Stimulated activated memory B cell treated with anti-CD40 and anti-IgM and Interleukin-4, amounts not matched to agents 10 μg/mL and 1 μg/mL and 100 μg/mL, for 72 hours (primary cell): Measurements from ENCODE around the gene CTTNBP2NL.

ENCODE experiments used
- ATAC-seq: fragments of 150-1000 bp; cut with Tn5 transposase; 2 replicates; pipeline ENCODE4 v1.10.0; 2021
- H3K27ac Mint-ChIP-seq: one replicate; pipeline ENCODE4 v1.8.0; 2022; ENCODE audit warnings: mild to moderate bottlenecking, mixed read lengths
- H3K27me3 Mint-ChIP-seq: one replicate; pipeline ENCODE4 v1.8.0; 2022; ENCODE audit warnings: mixed read lengths
- H3K36me3 Mint-ChIP-seq: one replicate; pipeline ENCODE4 v1.8.0; 2022; ENCODE audit warnings: mixed read lengths
- H3K4me1 Mint-ChIP-seq: one replicate; pipeline ENCODE4 v1.8.0; 2022; ENCODE audit warnings: mixed read lengths
- H3K4me3 Mint-ChIP-seq: one replicate; pipeline ENCODE4 v1.8.0; 2022; ENCODE audit warnings: mild to moderate bottlenecking, moderate library complexity, mixed read lengths
- H3K9me3 Mint-ChIP-seq: one replicate; pipeline ENCODE4 v1.8.0; 2022; ENCODE audit warnings: mixed read lengths

CTTNBP2NL gene

GRCh38 chr1:112496290-112496689 lies 100.3 kb downstream of the CTTNBP2NL start:
- Mint-ChIP-seq H3K27me3 (peaks cover 52% of the 10 kb centered on the region), H3K4me1 (peaks cover 7% of the 10 kb centered on the region), H3K27ac (no peak overlapping the region), H3K4me3 (no peak overlapping the region), H3K9me3 (no peaks in the 10 kb centered on the region), H3K36me3 (no peaks in the 10 kb centered on the region)
- no peak for ATAC-seq

GRCh38 chr1:112501810-112502641 lies 106.0 kb downstream of the CTTNBP2NL start:
- H3K27ac Mint-ChIP-seq, result no peak overlapping the region
- peak overlapping the region; percentile 69 for H3K4me3 Mint-ChIP-seq
- H3K27me3 Mint-ChIP-seq, result peaks cover 63% of the 10 kb centered on the region
- peak; percentile 63 for ATAC-seq
- peaks cover 6% of the 10 kb centered on the region for H3K4me1 Mint-ChIP-seq
- no peaks in the 10 kb centered on the region for H3K9me3 Mint-ChIP-seq
- H3K36me3 Mint-ChIP-seq, result no peaks in the 10 kb centered on the region

- Mint-ChIP-seq H3K36me3 (no peaks in the 10 kb centered on the region), H3K27ac (no peak overlapping the region), H3K9me3 (no peaks in the 10 kb centered on the region), H3K4me3 (no peak overlapping the region), H3K27me3 (peaks cover 58% of the 10 kb centered on the region), H3K4me1 (peaks cover 7% of the 10 kb centered on the region)
- no peak for ATAC-seq
Measured at GRCh38 chr1:112502826-112503225, 106.8 kb downstream of the CTTNBP2NL start.

- no peak overlapping the region for H3K4me3 Mint-ChIP-seq
- H3K4me1 Mint-ChIP-seq, result peaks cover 14% of the 10 kb centered on the region
- no peaks in the 10 kb centered on the region for H3K36me3 Mint-ChIP-seq
- ATAC-seq, result no peak
- peaks cover 45% of the 10 kb centered on the region for H3K27me3 Mint-ChIP-seq
- H3K27ac Mint-ChIP-seq, result no peak overlapping the region
- H3K9me3 Mint-ChIP-seq, result no peaks in the 10 kb centered on the region
Measured at GRCh38 chr1:112504001-112504660, 108.1 kb downstream of the CTTNBP2NL start.

GRCh38 chr1:112504661-112505399 lies 108.8 kb downstream of the CTTNBP2NL start:
- H3K27me3 Mint-ChIP-seq, result peaks cover 41% of the 10 kb centered on the region
- no peaks in the 10 kb centered on the region for H3K36me3 Mint-ChIP-seq
- no peak for ATAC-seq
- no peak overlapping the region for H3K27ac Mint-ChIP-seq
- H3K9me3 Mint-ChIP-seq, result no peaks in the 10 kb centered on the region
- H3K4me3 Mint-ChIP-seq, result no peak overlapping the region
- H3K4me1 Mint-ChIP-seq, result peaks cover 14% of the 10 kb centered on the region

- Mint-ChIP-seq H3K4me3 (no peak overlapping the region), H3K9me3 (no peaks in the 10 kb centered on the region), H3K36me3 (no peaks in the 10 kb centered on the region), H3K4me1 (peaks cover 14% of the 10 kb centered on the region), H3K27ac (no peak overlapping the region), H3K27me3 (peaks cover 45% of the 10 kb centered on the region)
- ATAC-seq, result no peak
Measured at GRCh38 chr1:112505400-112505785, 109.4 kb downstream of the CTTNBP2NL start.

GRCh38 chr1:112505878-112506277 lies 109.9 kb downstream of the CTTNBP2NL start:
- no peaks in the 10 kb centered on the region for H3K9me3 Mint-ChIP-seq
- H3K36me3 Mint-ChIP-seq, result no peaks in the 10 kb centered on the region
- no peak for ATAC-seq
- H3K27me3 Mint-ChIP-seq, result peaks cover 49% of the 10 kb centered on the region
- peaks cover 14% of the 10 kb centered on the region for H3K4me1 Mint-ChIP-seq
- no peak overlapping the region for H3K4me3 Mint-ChIP-seq
- no peak overlapping the region for H3K27ac Mint-ChIP-seq

- ATAC-seq, result no peak
- Mint-ChIP-seq H3K4me3 (no peak overlapping the region), H3K27ac (no peak overlapping the region), H3K4me1 (peaks cover 14% of the 10 kb centered on the region), H3K9me3 (no peaks in the 10 kb centered on the region), H3K27me3 (peaks cover 49% of the 10 kb centered on the region), H3K36me3 (no peaks in the 10 kb centered on the region)
Measured at GRCh38 chr1:112506306-112506705, 110.3 kb downstream of the CTTNBP2NL start.

- no peaks in the 10 kb centered on the region for H3K9me3 Mint-ChIP-seq
- no peak overlapping the region for H3K27ac Mint-ChIP-seq
- no peaks in the 10 kb centered on the region for H3K36me3 Mint-ChIP-seq
- peaks cover 14% of the 10 kb centered on the region for H3K4me1 Mint-ChIP-seq
- peaks cover 49% of the 10 kb centered on the region for H3K27me3 Mint-ChIP-seq
- no peak for ATAC-seq
- no peak overlapping the region for H3K4me3 Mint-ChIP-seq
Measured at GRCh38 chr1:112506731-112507130, 110.7 kb downstream of the CTTNBP2NL start.

- H3K27me3 Mint-ChIP-seq, result peaks cover 46% of the 10 kb centered on the region
- H3K4me3 Mint-ChIP-seq, result no peak overlapping the region
- no peaks in the 10 kb centered on the region for H3K9me3 Mint-ChIP-seq
- ATAC-seq, result no peak
- no peaks in the 10 kb centered on the region for H3K36me3 Mint-ChIP-seq
- H3K4me1 Mint-ChIP-seq, result peaks cover 12% of the 10 kb centered on the region
- no peak overlapping the region for H3K27ac Mint-ChIP-seq
Measured at GRCh38 chr1:112507336-112507735, 111.3 kb downstream of the CTTNBP2NL start.

- Mint-ChIP-seq H3K27me3 (peaks cover 40% of the 10 kb centered on the region), H3K9me3 (no peaks in the 10 kb centered on the region), H3K4me3 (peak overlapping the region; percentile 77), H3K36me3 (no peaks in the 10 kb centered on the region), H3K27ac (no peak overlapping the region), H3K4me1 (peaks cover 8% of the 10 kb centered on the region)
- peak; percentile 17 for ATAC-seq
Measured at GRCh38 chr1:112507921-112508277, 111.9 kb downstream of the CTTNBP2NL start.

GRCh38 chr1:112508278-112509004 lies 112.4 kb downstream of the CTTNBP2NL start, which contains the start of gene WNT2B:
Gene WNT2B (plus strand): TSS chr1:112508965. CDS start chr1:112509263, 298 bp downstream.
- H3K4me1 Mint-ChIP-seq, result peaks cover 8% of the 10 kb centered on the region
- ATAC-seq, result peak; percentile 71
- no peaks in the 10 kb centered on the region for H3K36me3 Mint-ChIP-seq
- H3K9me3 Mint-ChIP-seq, result no peaks in the 10 kb centered on the region
- H3K4me3 Mint-ChIP-seq, result peak within 1 kb of the TSS; percentile 77
- no peak within 1 kb of the TSS for H3K27ac Mint-ChIP-seq
- H3K27me3 Mint-ChIP-seq, result peaks cover 35% of the 10 kb centered on the region

- H3K4me1 Mint-ChIP-seq, result peaks cover 8% of the 10 kb centered on the region
- no peaks in the 10 kb centered on the region for H3K9me3 Mint-ChIP-seq
- peak; percentile 7 for ATAC-seq
- H3K27ac Mint-ChIP-seq, result no peak overlapping the region
- peak overlapping the region; percentile 22 for H3K4me3 Mint-ChIP-seq
- no peaks in the 10 kb centered on the region for H3K36me3 Mint-ChIP-seq
- H3K27me3 Mint-ChIP-seq, result peaks cover 28% of the 10 kb centered on the region
Measured at GRCh38 chr1:112509005-112509659, 113.1 kb downstream of the CTTNBP2NL start.

- Mint-ChIP-seq H3K4me1 (peaks cover 8% of the 10 kb centered on the region), H3K27me3 (peaks cover 22% of the 10 kb centered on the region), H3K27ac (no peak overlapping the region), H3K9me3 (no peaks in the 10 kb centered on the region), H3K4me3 (peak overlapping the region; percentile 33), H3K36me3 (no peaks in the 10 kb centered on the region)
- no peak for ATAC-seq
Measured at GRCh38 chr1:112509660-112510178, 113.7 kb downstream of the CTTNBP2NL start.
